GM12865 (cell line): Measurements from ENCODE around the gene SLC9A1.

Experiments
- DNase-seq: peaks from one replicate; pipeline ENCODE4 v3.0.0; 2010; ENCODE audit warnings: low read depth
- H3K4me3 ChIP-seq: 2 replicates; pipeline ENCODE4 v1.5.1; 2011; ENCODE audit warnings: mild to moderate bottlenecking, low read depth, low read length, control low read depth
- TF ChIP-seq, protein P1 (sequence below): IDR thresholded peaks from 2 replicates; pipeline ENCODE4 v1.5.1; 2011; ENCODE audit warnings: low read length, control low read depth, low read depth, inconsistent platforms; ENCODE audit not compliant: insufficient read depth; ENCODE audit errors: missing control alignments

The SLC9A1 gene

DNA sequence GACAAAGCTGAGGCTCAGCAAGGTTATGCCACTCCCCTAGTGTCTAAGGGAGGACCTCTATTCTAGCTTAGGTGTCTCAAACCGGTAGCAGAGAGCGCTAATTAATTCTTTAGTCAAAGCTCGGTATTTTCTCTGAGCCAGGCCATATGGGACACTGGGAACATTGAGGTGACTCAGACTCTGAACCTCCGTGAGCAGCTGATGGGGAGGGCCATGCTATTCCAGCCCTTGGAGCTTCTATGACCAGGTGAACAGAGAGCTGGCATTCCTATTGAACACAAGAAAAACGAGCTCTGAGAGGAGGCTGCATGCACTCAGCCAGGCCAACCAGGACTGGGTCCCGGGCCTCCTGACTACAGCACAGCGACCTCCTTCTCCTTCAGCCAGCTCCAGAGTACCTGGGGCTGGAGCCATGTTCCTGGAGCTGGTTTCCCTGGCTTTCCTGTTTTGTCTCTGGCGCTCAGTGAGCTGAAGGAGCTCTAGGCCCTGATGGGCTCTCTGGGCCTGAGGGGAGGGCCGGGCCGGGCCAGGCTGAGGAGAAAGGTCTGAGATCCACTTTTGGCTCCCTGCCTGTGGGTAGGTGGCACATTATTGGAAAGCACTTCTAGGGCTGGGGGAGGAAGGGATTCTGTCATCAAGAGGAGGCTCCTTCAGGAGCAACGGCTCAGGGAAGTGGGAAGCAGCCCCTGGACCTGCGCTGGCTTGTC is 37.0 kb downstream of the SLC9A1 start:
- H3K4me3 ChIP-seq: no peak overlapping the region
- no peak for DNase-seq
- TF ChIP-seq, protein P1, sequence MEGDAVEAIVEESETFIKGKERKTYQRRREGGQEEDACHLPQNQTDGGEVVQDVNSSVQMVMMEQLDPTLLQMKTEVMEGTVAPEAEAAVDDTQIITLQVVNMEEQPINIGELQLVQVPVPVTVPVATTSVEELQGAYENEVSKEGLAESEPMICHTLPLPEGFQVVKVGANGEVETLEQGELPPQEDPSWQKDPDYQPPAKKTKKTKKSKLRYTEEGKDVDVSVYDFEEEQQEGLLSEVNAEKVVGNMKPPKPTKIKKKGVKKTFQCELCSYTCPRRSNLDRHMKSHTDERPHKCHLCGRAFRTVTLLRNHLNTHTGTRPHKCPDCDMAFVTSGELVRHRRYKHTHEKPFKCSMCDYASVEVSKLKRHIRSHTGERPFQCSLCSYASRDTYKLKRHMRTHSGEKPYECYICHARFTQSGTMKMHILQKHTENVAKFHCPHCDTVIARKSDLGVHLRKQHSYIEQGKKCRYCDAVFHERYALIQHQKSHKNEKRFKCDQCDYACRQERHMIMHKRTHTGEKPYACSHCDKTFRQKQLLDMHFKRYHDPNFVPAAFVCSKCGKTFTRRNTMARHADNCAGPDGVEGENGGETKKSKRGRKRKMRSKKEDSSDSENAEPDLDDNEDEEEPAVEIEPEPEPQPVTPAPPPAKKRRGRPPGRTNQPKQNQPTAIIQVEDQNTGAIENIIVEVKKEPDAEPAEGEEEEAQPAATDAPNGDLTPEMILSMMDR: no peak

DNA sequence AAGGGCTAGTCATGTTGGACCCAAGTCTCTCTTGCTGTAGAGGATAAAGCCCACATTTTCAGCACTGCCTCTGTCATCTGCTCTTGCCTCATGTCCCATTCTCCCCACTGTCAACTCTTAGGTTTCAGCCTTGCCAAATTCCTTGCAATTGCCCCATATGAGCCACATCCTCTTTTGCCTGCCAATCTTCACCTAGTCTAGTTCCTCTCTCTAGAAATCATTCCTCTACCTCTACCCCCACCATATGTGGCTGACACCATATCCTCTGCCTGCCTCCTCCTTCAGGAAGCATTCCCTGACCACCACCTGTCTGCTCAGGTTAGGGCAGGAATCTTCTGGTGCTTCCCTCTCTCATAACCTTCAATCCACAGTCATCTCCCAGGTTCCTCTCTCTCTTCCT is 38.2 kb downstream of the SLC9A1 start:
- TF ChIP-seq, protein P1: no peak
- H3K4me3 ChIP-seq: no peak overlapping the region
- DNase-seq: no peak

DNA sequence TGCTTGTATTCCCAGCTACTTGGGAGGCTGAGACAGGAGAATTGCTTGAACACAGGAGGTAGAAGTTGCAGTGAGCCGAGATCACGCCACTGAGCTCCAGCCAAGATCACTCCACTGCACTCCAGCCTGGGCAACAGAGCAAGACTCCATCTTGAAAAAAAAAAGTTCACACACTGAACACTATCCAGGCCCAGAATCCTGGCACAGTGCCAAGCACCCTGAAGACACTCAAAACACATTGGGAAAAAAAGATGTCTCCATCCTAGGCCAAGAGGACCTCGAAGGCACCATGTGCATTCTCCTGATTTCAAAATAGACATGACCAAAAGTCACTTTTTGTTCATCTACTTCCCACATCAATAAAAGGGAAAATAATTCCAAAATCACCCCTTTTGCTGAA is 38.7 kb downstream of the SLC9A1 start:
- DNase-seq: no peak
- TF ChIP-seq, protein P1: no peak
- no peak overlapping the region for H3K4me3 ChIP-seq

DNA sequence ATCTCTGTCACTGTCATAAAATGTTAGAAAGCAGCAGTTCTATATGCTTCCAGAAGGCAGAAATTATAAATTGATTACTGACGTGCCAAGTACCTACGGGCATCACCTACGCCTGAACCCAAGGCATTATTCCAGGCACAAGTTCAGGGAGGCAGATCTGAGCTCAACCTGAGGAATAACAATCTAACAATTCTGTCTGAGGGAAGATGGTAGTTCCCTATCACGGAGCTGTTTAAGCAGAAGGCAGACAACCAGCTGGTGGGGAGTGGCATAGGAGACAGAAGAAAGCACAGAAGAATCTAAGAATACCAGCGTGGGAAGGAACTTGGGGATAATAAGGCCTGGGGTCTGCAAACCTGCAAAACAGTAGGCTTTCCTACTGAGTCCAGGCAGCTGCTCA is 40.4 kb downstream of the SLC9A1 start:
- no peak overlapping the region for H3K4me3 ChIP-seq
- TF ChIP-seq, protein P1: no peak
- no peak for DNase-seq

DNA sequence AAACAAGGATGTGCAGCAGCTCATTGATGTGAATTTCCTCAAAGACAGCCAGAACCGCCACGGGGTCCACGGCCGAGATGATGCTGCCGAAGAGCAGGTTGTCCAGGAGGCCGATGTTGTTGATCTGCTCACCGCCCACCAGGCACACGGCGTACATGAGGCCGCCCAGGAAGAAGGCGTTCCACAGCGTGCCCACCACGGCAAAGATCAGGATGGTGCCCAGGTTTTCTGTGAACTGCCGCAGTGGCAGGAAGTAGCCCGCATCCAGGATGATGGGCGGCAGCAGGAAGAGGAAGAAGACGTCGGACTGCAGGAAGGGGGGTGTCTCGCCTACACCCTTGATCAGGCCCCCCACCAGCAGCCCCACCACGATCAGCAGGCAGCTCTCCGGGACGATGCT is 41.1 kb downstream of the SLC9A1 start:
- TF ChIP-seq, protein P1: no peak
- H3K4me3 ChIP-seq: no peak overlapping the region
- no peak for DNase-seq

GRCh38 chr1:27111626-27112573 is 43.0 kb downstream of the SLC9A1 start:
- H3K4me3 ChIP-seq: no peak overlapping the region
- TF ChIP-seq, protein P1: peak; percentile 25
- peak; percentile 80 for DNase-seq
